Urinary bladder (tissue), 4 donors: ENCODE results near the gene PRKCB. TPM values are rescaled to one million over a fixed set of nuclear protein-coding genes. Genes with fewer than 3 reads are reported as not detected.

Source experiments
- DNase-seq: peaks from one replicate; pipeline ENCODE4 v3.0.0-alpha.2; 2015; ENCODE audit errors: extremely low spot score
- H3K27ac ChIP-seq: one replicate; pipeline ENCODE4 v1.5.1; 2013; ENCODE audit warnings: low read depth, mild to moderate bottlenecking, moderate library complexity
- H3K36me3 ChIP-seq: one replicate; pipeline ENCODE4 v1.6.1; 2013; ENCODE audit warnings: mild to moderate bottlenecking, moderate library complexity; ENCODE audit not compliant: insufficient read depth
- H3K4me1 ChIP-seq: one replicate; pipeline ENCODE4 v1.6.1; 2013; ENCODE audit warnings: mild to moderate bottlenecking, moderate library complexity; ENCODE audit not compliant: insufficient read depth
- H3K4me3 ChIP-seq: one replicate; pipeline ENCODE4 v1.5.1; 2013; ENCODE audit warnings: low read depth, low read length
- WGBS: extraction: QIAGEN DNeasy Blood & Tissue Kit; methylation state at CpG from one replicate; pipeline ENCODE4 v1.1.7; 2013; 5-methylcytosine and 5-hydroxymethylcytosine counted together
- polyA plus RNA-seq: library from polyadenylated mRNA; stranded (reverse); fragments of 200-250 nt; gene quantifications from one replicate; pipeline ENCODE4 v1.2.3, GENCODE V29; 2013
- total RNA-seq: library from RNA; depleted of rRNA; stranded (reverse); fragments of >200 nt; gene quantifications from one replicate; pipeline ENCODE4 v1.2.3, GENCODE V29; 2014
- donor health status: healthy with polysubstance abuse.
- donor health status: healthy.

PRKCB gene
- total and polyA plus RNA-seq, 2 donors: 7.0 to 8.9 TPM

GRCh38 chr16:23996258-23996955 lies 160.6 kb downstream of the PRKCB start:
- WGBS: 87% methylated on average over 4 of the region's 4 CpGs
- Histone ChIP-seq H3K4me3 (no peak overlapping the region), H3K4me1 (no peaks in the 10 kb centered on the region), H3K27ac (no peak overlapping the region), H3K36me3 (no peaks in the 10 kb centered on the region)
- no peak for DNase-seq

DNA sequence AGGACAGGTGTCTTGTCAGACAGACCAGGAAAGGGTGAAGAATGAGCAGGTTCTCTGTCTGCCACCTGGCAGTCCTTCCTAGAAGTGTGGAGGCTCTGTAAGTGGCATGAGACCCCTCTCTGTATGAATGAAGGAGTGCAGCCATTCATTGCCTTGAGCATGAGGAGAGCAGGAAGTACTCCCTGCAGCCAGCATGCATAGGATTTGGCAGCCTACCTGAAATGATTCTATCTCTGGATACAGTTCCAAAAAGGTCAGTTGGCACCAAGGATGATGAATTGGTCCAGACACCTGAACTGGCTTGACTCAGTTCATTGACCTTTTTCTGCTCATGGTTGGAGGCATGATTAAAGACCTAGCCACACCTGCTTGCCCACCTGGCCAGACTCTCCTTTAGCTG lies 163.0 kb downstream of the PRKCB start:
- no peak overlapping the region for H3K4me3 ChIP-seq
- no peak for DNase-seq
- H3K4me1 ChIP-seq: no peaks in the 10 kb centered on the region
- H3K36me3 ChIP-seq: no peaks in the 10 kb centered on the region
- H3K27ac ChIP-seq: no peak overlapping the region

DNA sequence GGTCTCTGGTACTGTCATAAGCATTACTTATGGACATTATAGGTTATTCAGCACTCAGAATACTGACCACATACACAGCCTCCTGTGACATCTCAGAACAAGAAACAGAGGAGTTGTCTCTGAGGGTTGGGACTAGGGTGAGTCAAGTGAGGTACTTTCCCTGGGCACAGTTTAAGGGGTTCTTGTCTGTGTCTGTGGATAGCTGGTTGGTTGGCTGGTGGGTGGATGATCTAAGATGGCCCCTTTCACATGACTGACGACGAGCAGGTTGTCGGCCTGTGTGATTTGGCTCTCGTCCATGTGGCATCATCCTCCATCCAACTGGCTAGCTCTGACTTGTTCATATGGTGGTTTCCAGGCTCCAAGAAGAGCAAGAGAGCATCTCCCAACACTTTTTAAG lies 163.9 kb downstream of the PRKCB start:
- no peak overlapping the region for H3K27ac ChIP-seq
- H3K36me3 ChIP-seq: no peaks in the 10 kb centered on the region
- H3K4me3 ChIP-seq: no peak overlapping the region
- DNase-seq: no peak
- WGBS: 79% methylated on average over 4 of the region's 4 CpGs
- H3K4me1 ChIP-seq: no peaks in the 10 kb centered on the region

GRCh38 chr16:24001710-24002109 lies 165.9 kb downstream of the PRKCB start:
- Histone ChIP-seq H3K4me3 (no peak overlapping the region), H3K27ac (no peak overlapping the region), H3K4me1 (no peaks in the 10 kb centered on the region), H3K36me3 (no peaks in the 10 kb centered on the region)
- 76% methylated on average over 1 of the region's 1 CpG for WGBS
- DNase-seq: no peak

GRCh38 chr16:24002619-24003018 lies 166.8 kb downstream of the PRKCB start:
- H3K4me1 ChIP-seq: no peaks in the 10 kb centered on the region
- 83% methylated on average over 4 of the region's 4 CpGs for WGBS
- H3K36me3 ChIP-seq: no peaks in the 10 kb centered on the region
- DNase-seq: no peak
- H3K27ac ChIP-seq: no peak overlapping the region
- no peak overlapping the region for H3K4me3 ChIP-seq

DNA sequence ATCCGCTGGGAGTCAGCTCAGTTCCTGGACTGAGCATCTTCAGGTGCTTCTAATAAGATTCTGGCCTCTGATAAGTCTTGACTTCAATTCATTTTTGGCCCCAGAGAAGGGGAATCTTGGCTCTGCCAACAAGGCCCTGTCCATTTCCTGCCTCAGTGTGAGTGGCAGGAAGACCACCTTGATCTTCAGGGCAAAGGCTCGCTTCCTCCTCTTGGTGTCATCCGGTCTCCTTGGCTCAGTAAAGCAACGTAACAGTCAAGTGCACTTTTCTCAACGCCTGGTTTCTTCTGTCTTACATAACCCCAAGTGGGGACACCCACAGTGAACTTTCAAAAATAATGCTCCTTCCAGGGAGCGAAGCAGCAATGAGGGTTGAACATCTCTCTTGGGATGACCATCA lies 169.8 kb downstream of the PRKCB start:
- Histone ChIP-seq H3K27ac (no peak overlapping the region), H3K4me1 (no peaks in the 10 kb centered on the region), H3K36me3 (no peaks in the 10 kb centered on the region), H3K4me3 (no peak overlapping the region)
- WGBS: 73% methylated on average over 6 of the region's 6 CpGs
- DNase-seq: no peak

DNA sequence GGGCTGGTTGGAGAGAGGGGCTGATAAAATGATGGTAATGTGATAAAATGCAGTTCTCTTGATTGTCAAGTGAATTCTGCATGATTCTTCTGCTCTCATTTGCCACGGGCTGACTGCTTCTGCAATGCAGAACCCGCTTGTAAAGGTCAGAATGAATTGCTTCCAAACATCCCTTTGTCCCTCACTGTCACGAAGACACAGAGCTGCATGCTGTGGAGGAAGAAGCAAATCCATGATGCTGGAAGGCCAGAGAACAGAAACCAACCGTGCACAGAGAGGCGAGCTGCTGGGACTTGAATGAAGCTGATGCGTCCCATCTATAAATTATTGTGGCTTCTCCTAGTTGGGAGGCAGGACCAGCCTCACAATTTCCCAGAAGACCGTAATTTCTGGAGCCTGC lies 171.6 kb downstream of the PRKCB start:
- no peaks in the 10 kb centered on the region for H3K4me1 ChIP-seq
- 81% methylated on average over 7 of the region's 7 CpGs for WGBS
- no peak overlapping the region for H3K4me3 ChIP-seq
- DNase-seq: no peak
- no peaks in the 10 kb centered on the region for H3K36me3 ChIP-seq
- no peak overlapping the region for H3K27ac ChIP-seq

- Histone ChIP-seq H3K27ac (no peak overlapping the region), H3K36me3 (no peaks in the 10 kb centered on the region), H3K4me3 (no peak overlapping the region), H3K4me1 (no peaks in the 10 kb centered on the region)
- DNase-seq: no peak
- 67% methylated on average over 1 of the region's 1 CpG for WGBS
Observed at GRCh38 chr16:24007934-24008333, 172.2 kb downstream of the PRKCB start.

DNA sequence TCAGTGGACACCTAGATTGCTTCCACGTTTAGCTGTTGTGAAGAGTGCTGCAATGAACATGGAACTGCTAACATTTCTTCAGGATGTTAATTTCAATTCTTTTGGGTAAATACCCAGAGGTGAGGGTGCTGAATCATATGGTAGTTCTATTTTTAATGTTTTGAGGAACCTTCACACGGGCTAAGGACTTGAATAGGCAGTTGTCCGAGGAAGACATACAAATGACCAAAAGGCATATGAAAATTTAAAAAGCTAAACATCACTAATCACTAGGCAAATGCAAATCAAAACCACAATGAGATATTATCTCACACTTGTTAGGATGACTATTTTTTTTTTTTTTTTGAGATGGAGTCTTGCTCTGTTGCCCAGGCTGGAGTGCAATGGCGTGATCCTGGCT lies 173.3 kb downstream of the PRKCB start:
- DNase-seq: no peak
- H3K27ac ChIP-seq: no peak overlapping the region
- WGBS: 59% methylated on average over 4 of the region's 4 CpGs
- H3K4me1 ChIP-seq: no peaks in the 10 kb centered on the region
- H3K4me3 ChIP-seq: no peak overlapping the region
- H3K36me3 ChIP-seq: no peaks in the 10 kb centered on the region

- H3K4me3 ChIP-seq: no peak overlapping the region
- WGBS: 81% methylated on average over 3 of the region's 3 CpGs
- H3K36me3 ChIP-seq: no peaks in the 10 kb centered on the region
- no peaks in the 10 kb centered on the region for H3K4me1 ChIP-seq
- no peak for DNase-seq
- H3K27ac ChIP-seq: no peak overlapping the region
Observed at GRCh38 chr16:24009955-24010354, 174.2 kb downstream of the PRKCB start.

- WGBS: 51% methylated on average over 8 of the region's 8 CpGs
- Histone ChIP-seq H3K4me3 (no peak overlapping the region), H3K27ac (no peak overlapping the region), H3K4me1 (no peaks in the 10 kb centered on the region), H3K36me3 (no peaks in the 10 kb centered on the region)
- DNase-seq: peak; percentile 25
Observed at GRCh38 chr16:24010440-24011089, 174.8 kb downstream of the PRKCB start.

GRCh38 chr16:24011237-24011636 lies 175.5 kb downstream of the PRKCB start:
- H3K36me3 ChIP-seq: no peaks in the 10 kb centered on the region

GRCh38 chr16:24013054-24013636 lies 177.4 kb downstream of the PRKCB start:
- DNase-seq: no peak
- H3K27ac ChIP-seq: no peak overlapping the region
- no peaks in the 10 kb centered on the region for H3K4me1 ChIP-seq
- 81% methylated on average over 5 of the region's 5 CpGs for WGBS
- no peak overlapping the region for H3K4me3 ChIP-seq
- no peaks in the 10 kb centered on the region for H3K36me3 ChIP-seq

More at GRCh38 chr16:24011237-24011636, 175.5 kb downstream of the PRKCB start:
- Histone ChIP-seq H3K4me1 (no peaks in the 10 kb centered on the region), H3K4me3 (no peak overlapping the region), H3K27ac (no peak overlapping the region)
- DNase-seq: no peak

DNA sequence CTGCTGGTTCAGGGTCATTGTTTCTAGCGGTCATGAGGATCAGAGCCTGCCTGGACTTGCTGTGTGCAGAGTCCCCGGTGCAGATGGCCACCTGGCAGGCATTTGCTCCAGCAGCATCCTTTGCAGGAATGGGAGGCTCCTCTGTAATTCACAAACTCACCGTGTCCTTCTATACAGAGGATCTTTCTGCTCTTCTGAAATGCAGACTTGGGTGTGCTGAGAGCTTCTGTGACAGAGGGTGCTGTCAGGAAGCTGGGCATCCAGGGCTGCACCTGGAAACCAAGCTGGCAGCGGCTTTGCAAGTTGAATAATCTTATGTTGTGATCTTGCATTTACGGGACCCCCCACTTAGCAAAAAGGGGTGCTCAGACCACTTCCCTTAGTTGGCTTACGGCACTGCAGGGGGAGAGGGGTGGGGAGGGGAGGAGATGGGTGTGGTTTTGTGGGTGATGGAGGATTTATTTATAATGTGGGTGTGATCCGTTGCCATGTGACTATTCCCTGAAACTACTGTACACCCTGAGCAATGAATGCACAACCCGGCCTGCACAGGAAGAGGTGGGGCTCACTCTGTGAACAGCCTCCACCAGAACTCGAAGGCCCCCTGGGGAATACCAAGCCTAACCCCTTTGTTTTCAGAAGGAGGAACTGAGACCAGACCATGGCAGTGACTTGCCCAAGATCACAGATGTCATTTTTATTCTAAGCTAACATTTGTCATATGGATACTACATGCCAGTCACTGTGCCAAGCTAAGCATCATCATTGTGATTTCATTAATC lies 178.3 kb downstream of the PRKCB start:
- WGBS: 40% methylated on average over 9 of the region's 9 CpGs
- H3K4me3 ChIP-seq: no peak overlapping the region
- no peak for DNase-seq
- H3K36me3 ChIP-seq: no peaks in the 10 kb centered on the region
- H3K27ac ChIP-seq: no peak overlapping the region
- no peaks in the 10 kb centered on the region for H3K4me1 ChIP-seq
